Measurements from ENCODE around the gene SPTLC1.

DNA sequence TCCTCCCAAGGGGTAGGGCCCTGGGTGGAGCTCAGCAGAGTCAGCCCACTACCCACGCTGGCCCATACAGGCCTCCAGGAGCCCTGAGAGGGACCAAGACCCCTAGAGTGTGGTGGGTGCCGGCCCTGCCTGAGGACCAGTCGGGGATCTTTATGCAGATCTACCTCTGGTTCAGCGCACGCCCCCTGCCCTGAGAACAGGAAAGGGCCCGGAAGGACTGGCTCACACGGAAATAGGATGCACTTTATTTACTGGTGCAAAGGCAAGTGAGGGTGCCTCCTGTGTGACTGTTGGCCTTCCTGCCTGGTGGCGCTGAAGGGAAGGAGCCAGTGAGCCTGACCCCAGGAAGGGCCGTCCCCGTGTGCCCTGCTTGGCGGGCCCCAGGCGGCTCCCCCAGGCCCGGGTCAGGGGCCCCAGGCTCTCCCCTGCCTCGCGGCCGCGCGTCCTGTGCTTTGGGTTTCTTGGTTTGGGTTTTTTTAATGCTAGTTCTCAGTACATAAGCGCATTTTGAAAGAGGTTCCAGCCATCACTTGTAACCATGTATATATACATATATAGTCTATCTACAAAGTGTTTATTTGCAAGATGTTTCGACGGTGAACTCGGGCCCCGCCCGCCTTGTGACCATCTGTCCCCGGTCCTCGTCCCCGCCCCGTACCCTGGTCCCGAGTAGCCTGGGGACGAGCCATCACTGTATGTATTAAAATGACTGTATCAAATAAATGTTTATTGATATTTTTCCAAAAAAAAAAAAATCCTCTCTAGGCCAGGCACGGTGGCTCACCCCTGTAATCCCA is 88.8 kb downstream of the SPTLC1 start:
- TF ChIP-seq POLR2A (IDR thresholded peaks at IDR 0.05) (no peak), CTCF (IDR thresholded peaks at IDR 0.05) (no peak)
